Activated T-helper 2 cell treated with anti-CD3 and anti-CD28 coated beads, Interferon-gamma antibody, Interleukin-2, Interleukin-4, amounts not matched to agents 10 μg/mL and 5 μg/mL and 100 μg/mL, durations not matched to agents 14 hours and 24 hours and 36 hours (primary cell): ENCODE measurements around the gene TBC1D9B. TPM values are rescaled to one million over a fixed set of nuclear protein-coding genes. Genes with fewer than 3 reads are reported as not detected.

Source experiments
- DNase-seq: peaks from one replicate; pipeline ENCODE4 v3.0.0; 2021; ENCODE audit warnings: low spot score
- H3K27ac Mint-ChIP-seq: one replicate; pipeline ENCODE4 v1.8.0; 2021; ENCODE audit warnings: mixed read lengths
- H3K27me3 Mint-ChIP-seq: one replicate; pipeline ENCODE4 v1.8.0; 2021; ENCODE audit warnings: low read depth, mixed read lengths
- H3K36me3 Mint-ChIP-seq: one replicate; pipeline ENCODE4 v1.8.0; 2021; ENCODE audit warnings: low read depth, mixed read lengths
- H3K4me1 Mint-ChIP-seq: one replicate; pipeline ENCODE4 v1.8.0; 2021; ENCODE audit warnings: low read depth, mixed read lengths
- H3K4me3 Mint-ChIP-seq: one replicate; pipeline ENCODE4 v1.8.0; 2021; ENCODE audit warnings: low read depth, mild to moderate bottlenecking, moderate library complexity, mixed read lengths
- H3K9me3 Mint-ChIP-seq: one replicate; pipeline ENCODE4 v1.8.0; 2021; ENCODE audit warnings: mixed read lengths
- intact Hi-C: fragments of 100-400 bp; cut with micrococcal nuclease; formaldehyde crosslinking; loops from one replicate; pipeline ENCODE4 v1.15.1; 2023
- total RNA-seq: library from RNA; stranded (reverse); gene quantifications from 2 replicates; pipeline ENCODE4 v1.2.3, GENCODE V29; 2022

Gene TBC1D9B
- total RNA-seq, 1 donor from 2014 or later, result 125 TPM

DNA sequence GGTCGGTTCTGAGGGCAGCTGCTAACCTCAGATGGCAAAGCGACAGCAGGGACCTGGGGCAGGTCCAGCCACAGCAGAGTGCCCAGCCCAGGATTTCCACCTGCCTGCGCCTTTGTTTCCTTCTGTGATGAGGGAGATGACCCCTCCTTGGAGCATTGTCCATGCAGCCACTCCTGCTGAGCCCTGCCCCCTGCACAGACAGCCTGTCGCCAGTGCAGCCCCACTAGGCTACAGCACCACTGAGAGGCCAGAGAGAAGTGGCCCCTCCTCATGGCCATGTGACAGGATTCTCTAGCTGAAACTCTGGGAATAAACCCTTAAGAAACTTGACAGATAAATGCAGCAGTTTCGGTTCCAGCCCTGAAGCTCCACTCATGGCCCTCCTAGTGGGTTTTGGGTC is 38.6 kb downstream of the TBC1D9B start:
- Mint-ChIP-seq H3K4me1 (peaks cover 2% of the 10 kb centered on the region), H3K9me3 (no peaks in the 10 kb centered on the region), H3K4me3 (no peak overlapping the region), H3K36me3 (peaks cover 46% of the 10 kb centered on the region), H3K27ac (no peak overlapping the region), H3K27me3 (no peaks in the 10 kb centered on the region)
- DNase-seq, result no peak
- intact Hi-C loops, result no loop called here

DNA sequence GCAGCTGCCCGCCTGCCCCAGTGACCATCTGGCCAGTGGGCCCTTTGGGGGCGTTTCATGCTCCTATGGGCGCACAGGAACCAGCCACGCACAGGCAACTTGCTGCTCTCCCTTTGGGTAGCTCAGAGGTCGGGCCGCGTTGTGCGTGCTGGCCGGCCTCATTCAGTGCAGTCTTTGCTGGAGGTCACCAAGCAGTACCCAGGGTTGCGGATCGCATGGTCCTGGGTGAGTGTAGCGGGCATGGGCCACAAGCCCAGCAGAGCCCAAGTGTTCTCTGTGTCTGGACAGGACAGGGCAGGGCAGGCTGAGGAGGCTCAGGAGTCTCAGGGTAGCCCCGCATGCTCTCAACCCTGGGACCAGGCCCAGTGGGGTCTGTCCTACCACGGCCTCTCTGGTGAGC is 39.2 kb downstream of the TBC1D9B start:
- Mint-ChIP-seq H3K27ac (no peak overlapping the region), H3K36me3 (peaks cover 48% of the 10 kb centered on the region), H3K4me3 (no peak overlapping the region), H3K27me3 (no peaks in the 10 kb centered on the region), H3K4me1 (peaks cover 2% of the 10 kb centered on the region), H3K9me3 (no peaks in the 10 kb centered on the region)
- DNase-seq, result no peak
- intact Hi-C loops, result no loop called here

DNA sequence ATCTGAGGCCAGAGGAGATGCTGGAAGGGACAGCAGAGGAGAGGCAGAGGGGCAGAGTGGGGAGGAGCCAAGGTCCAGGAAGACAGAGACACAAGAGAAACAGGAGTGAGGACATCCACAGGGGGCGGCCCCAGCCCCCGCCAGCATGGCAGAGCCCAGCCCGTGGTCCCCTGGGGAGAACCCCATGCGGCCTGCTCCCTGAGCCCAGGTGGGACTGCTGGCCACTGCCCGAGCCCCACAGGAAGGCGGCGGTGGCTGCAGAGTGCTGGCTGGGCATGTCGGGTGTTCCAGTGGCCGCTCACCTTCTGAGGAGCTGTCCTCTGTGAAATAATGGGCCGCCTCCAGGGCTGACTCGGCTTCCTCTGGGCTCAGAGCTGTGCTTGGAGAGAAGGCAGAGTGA is 40.2 kb downstream of the TBC1D9B start:
- no peak for DNase-seq
- Mint-ChIP-seq H3K36me3 (peaks cover 55% of the 10 kb centered on the region), H3K27ac (no peak overlapping the region), H3K9me3 (no peaks in the 10 kb centered on the region), H3K4me1 (peaks cover 2% of the 10 kb centered on the region), H3K4me3 (no peak overlapping the region), H3K27me3 (no peaks in the 10 kb centered on the region)
- intact Hi-C loops, result no loop called here

DNA sequence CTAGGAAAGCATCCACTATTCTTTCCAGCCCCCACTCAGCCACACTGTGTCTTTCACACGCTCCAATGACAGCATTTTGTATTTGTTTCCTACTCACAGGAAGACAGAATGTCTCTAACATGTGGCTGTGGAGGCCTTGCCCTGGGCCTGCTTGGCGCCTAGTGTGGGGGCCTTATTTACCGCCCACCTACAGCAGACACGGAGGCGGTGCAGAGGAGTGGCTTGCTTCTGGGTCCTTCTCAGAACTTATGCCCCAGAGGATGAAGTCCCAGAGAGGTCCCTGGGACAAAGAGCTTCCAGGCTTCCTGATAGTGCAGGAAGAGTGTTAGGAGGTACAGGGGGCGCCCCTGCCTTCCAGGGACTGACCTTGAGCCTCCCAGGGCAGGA is 40.6 kb downstream of the TBC1D9B start:
- no peak overlapping the region for H3K4me3 Mint-ChIP-seq
- peaks cover 2% of the 10 kb centered on the region for H3K4me1 Mint-ChIP-seq
- H3K9me3 Mint-ChIP-seq, result no peaks in the 10 kb centered on the region
- peaks cover 55% of the 10 kb centered on the region for H3K36me3 Mint-ChIP-seq
- DNase-seq, result no peak
- H3K27ac Mint-ChIP-seq, result no peak overlapping the region
- intact Hi-C loops, result no loop called here
- H3K27me3 Mint-ChIP-seq, result no peaks in the 10 kb centered on the region

DNA sequence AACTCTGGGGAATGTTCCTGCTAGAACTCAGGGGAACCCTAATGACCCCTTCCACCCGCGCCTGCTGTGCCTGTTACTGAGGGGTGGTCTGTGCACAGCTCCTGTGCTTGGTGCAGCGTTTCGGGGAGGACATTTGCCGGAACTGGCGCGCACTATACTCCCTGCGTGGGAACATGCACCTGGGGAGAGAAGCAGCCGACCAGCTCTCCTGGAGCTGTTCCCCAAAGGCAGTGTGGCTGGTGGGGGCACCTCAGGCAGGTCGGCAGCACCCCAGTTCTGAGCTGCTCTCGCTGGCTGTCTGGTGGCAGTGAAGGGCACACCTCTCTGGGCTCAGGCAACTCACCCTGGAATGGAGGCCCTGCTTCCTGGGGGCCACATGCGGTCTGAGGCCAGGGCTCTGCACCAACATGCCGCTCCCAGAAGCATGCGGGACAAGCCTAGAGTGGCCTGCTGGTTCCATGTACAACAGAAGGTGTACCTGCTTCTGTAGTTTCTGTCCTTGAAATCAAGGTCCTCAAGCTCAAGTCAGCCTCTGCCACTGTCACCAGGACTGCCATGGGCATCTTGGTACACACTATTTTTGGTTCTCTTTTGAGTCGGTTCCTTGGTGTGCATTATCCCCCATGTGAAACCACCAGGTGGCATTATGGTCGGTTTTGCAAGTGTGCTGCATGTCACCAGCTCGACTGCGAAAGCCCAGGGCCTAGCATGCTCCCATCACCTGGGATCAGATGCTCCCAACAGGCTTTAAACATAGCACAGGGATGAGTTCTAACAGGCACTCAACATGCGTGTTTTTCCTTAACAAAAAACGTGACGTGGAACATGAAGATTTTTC is 41.2 kb downstream of the TBC1D9B start:
- peaks cover 2% of the 10 kb centered on the region for H3K4me1 Mint-ChIP-seq
- no peaks in the 10 kb centered on the region for H3K9me3 Mint-ChIP-seq
- no peak for DNase-seq
- H3K27ac Mint-ChIP-seq, result no peak overlapping the region
- intact Hi-C loops, result no loop called here
- peaks cover 56% of the 10 kb centered on the region for H3K36me3 Mint-ChIP-seq
- H3K27me3 Mint-ChIP-seq, result no peaks in the 10 kb centered on the region
- no peak overlapping the region for H3K4me3 Mint-ChIP-seq

DNA sequence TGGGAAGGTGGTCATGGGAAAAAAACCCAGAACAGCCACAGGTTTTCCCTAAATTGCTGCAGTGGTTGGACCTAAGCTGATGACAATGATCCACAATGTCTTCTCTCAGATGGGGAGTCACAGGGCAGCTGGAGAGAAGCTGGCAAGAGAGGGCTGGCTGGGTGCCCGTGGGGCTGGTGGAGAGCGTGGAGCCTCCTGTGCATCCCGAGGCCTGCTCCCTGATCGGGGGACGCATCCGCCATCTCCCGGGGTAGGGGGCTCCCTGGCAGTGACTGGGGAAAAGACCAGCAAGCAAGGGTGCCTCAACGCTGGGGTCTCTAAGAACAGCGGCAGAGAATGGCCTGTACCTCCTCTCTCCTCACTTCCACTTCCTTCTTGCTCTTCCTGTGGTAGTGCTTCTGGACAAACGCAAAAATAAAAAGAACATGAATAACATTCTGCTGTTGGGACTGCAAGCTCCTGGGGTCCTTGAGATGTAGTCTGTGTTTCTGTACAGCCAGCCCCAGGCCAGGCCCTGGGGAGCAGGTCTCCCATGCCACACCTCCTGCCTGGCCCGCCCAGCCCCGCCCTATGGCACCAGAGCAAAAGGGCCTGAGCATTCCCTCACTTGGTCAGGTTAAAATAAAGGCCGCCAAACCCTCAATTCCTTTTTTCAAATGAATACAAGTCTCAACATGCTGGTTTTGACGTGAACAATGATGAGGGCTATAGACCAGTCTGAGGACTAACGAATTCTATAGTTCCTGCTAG is 42.0 kb downstream of the TBC1D9B start:
- no peak overlapping the region for H3K27ac Mint-ChIP-seq
- intact Hi-C loops, result no loop called here

DNA sequence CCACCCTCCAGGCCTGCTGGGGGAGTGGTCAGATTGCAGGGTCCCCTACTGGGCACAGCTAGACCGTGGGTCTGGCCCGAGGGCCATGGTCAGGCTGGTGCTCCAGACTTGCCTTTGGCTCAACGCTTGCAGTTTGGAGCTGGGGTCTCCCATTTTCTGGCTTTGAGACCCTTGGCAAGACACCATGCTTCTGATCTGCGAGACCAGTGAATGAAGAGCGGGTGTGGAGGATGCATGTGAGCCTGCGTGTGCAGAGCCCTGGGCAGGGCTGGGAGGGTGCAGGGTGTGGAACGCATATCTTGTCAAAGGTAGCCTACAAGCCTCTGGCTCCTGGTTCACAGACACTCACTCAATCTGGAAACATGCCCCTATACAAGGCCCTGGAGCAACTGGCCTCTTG is 43.0 kb downstream of the TBC1D9B start:
- Mint-ChIP-seq H3K27ac (no peak overlapping the region), H3K4me3 (no peak overlapping the region), H3K36me3 (peaks cover 47% of the 10 kb centered on the region), H3K9me3 (no peaks in the 10 kb centered on the region), H3K27me3 (no peaks in the 10 kb centered on the region), H3K4me1 (peaks cover 3% of the 10 kb centered on the region)
- intact Hi-C loops, result no loop called here
- DNase-seq, result no peak

More for the DNA sequence above, 42.0 kb downstream of the TBC1D9B start:
- no peak for DNase-seq
- no peak overlapping the region for H3K4me3 Mint-ChIP-seq
- H3K4me1 Mint-ChIP-seq, result peaks cover 2% of the 10 kb centered on the region
- no peaks in the 10 kb centered on the region for H3K9me3 Mint-ChIP-seq
- no peaks in the 10 kb centered on the region for H3K27me3 Mint-ChIP-seq
- peaks cover 48% of the 10 kb centered on the region for H3K36me3 Mint-ChIP-seq

DNA sequence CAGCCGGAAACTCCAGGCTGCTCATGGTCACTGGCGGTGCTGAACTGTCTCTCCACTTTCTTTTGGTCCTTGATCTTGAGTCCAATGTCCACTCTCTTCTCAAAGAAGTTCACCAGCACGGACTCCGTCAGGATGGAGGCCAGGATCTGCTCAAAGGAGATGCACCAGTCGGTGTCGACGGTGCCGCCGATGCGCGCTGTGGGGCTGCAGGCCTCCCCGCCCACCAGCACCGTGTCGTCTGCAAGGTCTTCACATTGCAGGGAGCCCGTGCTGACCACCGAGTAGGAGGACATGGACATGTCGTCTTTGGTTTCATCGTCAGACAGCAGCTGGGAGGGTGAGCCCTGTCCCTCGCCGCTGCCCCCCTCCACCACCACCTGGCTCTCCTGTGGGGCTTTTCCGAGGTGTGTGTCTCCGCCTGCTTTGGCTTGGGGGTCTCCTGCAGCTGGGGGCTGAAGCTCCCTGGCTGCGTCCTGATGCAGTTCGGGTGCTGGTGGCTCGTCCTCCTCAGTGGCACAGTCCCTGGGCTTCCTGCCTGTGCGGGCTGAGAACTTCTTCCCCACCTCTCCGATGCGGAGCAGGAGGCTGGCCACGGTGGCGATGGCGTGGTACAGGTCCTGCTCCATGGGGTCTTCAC is 44.1 kb downstream of the TBC1D9B start:
- H3K9me3 Mint-ChIP-seq, result no peaks in the 10 kb centered on the region

DNA sequence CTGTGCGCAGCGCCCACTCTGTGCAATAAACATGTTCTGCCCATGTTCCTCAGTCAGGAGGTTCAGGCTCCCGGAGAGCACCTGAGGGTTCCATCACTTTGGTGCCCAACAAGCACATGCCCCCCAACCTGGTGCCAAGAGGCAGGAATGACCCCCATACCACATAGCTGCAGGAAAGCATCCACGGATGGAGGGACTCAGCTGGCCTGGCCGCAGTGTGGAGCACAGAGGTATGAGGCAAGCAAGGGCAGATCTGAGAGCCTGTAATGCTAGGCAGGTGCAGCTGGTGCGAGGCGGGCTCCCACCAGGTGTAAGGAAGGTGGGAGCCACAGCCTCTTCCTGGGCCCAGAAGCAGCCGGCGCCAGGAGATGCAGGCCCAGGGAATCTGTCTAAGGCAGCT is 44.8 kb downstream of the TBC1D9B start:
- H3K4me3 Mint-ChIP-seq, result no peak overlapping the region
- no peak for DNase-seq
- intact Hi-C loops, result no loop called here
- H3K27me3 Mint-ChIP-seq, result no peaks in the 10 kb centered on the region
- no peaks in the 10 kb centered on the region for H3K9me3 Mint-ChIP-seq
- H3K27ac Mint-ChIP-seq, result no peak overlapping the region
- H3K4me1 Mint-ChIP-seq, result peaks cover 6% of the 10 kb centered on the region
- H3K36me3 Mint-ChIP-seq, result peaks cover 40% of the 10 kb centered on the region

More for the DNA sequence above, 44.1 kb downstream of the TBC1D9B start:
- intact Hi-C loops, result no loop called here
- H3K27ac Mint-ChIP-seq, result no peak overlapping the region
- H3K4me1 Mint-ChIP-seq, result peaks cover 3% of the 10 kb centered on the region
- H3K36me3 Mint-ChIP-seq, result peaks cover 47% of the 10 kb centered on the region
- no peak for DNase-seq
- H3K4me3 Mint-ChIP-seq, result no peak overlapping the region
- no peaks in the 10 kb centered on the region for H3K27me3 Mint-ChIP-seq

DNA sequence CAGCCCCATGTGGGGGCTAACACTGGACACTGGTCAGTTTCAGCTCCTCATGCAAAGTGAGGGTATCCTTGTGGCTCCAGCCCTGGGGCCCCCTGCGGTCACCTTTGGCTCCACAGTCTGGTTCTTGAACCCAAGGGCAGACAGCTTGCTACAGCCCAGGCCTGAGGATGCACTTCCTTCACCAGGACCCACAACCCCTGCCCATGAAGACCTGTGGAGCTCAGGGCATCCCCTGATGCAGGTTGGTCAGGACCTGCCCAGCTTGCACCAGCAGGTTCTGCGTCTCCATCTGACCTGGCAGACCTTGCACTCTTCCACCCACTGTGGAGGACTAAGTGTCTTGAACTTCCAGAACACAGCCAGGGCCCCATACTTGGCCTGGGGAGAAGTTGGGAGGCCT is 45.4 kb downstream of the TBC1D9B start:
- no peak overlapping the region for H3K4me3 Mint-ChIP-seq
- H3K27ac Mint-ChIP-seq, result no peak overlapping the region

DNA sequence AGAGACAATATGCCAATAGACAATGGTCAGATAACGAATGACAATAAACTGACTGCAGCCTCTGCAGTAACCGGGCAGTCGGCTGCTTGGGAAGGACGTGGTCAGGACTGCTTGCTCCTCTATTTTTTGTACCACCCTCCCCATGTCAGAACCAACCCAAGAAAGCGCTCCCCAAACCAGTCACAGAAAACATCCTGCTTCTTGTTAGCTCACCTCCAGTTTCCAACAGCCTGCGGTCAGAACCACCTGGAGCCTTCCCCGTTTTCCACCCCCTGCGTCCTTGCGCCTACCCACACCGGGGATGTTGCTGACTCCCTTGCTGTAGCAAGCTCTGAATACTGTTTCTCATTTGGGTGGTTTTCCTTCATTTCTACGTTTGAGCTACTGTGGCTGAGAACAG is 47.4 kb downstream of the TBC1D9B start:
- Mint-ChIP-seq H3K9me3 (no peaks in the 10 kb centered on the region), H3K27ac (peak overlapping the region; percentile 58), H3K36me3 (peaks cover 28% of the 10 kb centered on the region), H3K4me1 (peaks cover 9% of the 10 kb centered on the region), H3K27me3 (no peaks in the 10 kb centered on the region), H3K4me3 (peak overlapping the region; percentile 65)
- intact Hi-C loops, result no loop called here
- no peak for DNase-seq

More for the DNA sequence above, 45.4 kb downstream of the TBC1D9B start:
- Mint-ChIP-seq H3K9me3 (no peaks in the 10 kb centered on the region), H3K36me3 (peaks cover 38% of the 10 kb centered on the region), H3K27me3 (no peaks in the 10 kb centered on the region), H3K4me1 (peaks cover 11% of the 10 kb centered on the region)
- no peak for DNase-seq
- intact Hi-C loops, result no loop called here

DNA sequence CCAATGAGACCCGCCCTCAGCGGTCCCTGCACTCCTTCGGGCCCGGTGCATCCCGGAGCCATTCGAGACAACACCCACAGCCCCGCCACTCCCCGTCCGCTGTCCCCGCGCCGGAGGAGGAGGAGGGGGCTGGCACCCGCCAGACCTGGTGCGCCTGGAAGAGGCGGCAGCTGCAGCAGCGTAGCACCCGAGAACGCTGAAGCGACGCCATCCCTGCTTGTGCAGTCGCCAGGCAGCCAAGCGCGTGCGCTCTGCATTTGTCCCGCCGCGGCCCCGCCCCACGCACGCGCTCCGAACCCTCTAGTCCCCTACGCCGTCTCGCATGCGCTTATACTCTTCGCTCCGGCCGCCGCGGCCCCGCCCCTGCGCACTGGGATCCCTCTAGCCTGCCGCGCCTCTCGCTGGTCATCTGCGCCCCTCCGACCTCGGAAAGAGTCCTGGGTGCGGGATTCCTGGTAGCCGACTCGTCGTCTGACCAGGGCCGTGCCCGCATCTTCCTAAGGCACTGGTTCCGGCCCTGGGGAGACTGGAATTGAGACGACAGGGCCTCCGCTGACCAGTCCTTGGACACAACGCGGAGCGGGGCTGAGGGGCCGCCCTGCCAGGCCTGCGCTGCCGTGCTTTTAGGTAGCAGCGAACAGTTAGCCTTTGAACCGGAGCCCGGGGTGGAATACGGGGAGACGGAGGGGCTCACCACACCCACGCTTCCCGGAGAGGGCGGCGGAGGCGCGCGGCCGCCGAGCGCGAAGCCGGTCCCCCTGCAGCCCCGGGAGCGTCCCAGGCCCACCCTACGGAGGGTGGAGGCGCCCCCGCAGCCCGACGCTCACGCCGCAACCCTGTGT is 48.9 kb downstream of the TBC1D9B start, which contains the start of gene MRNIP:
Gene MRNIP, minus strand, starts transcription at position 232 of the 842 bp plus-strand sequence. Its CDS starts 21 bp downstream, at position 211.
- Mint-ChIP-seq H3K36me3 (peaks cover 18% of the 10 kb centered on the region), H3K9me3 (no peaks in the 10 kb centered on the region), H3K27me3 (no peaks in the 10 kb centered on the region), H3K27ac (peak within 1 kb of the TSS; percentile 74), H3K4me3 (peak within 1 kb of the TSS; percentile 96), H3K4me1 (peaks cover 9% of the 10 kb centered on the region)
- intact Hi-C loops, result loop anchor here (1.0 to 5.0 kb wide), 3 partner anchors 23 to 57 kb away; partner anchors contain the start of gene SQSTM1
- peak; percentile 86 for DNase-seq
